Effector memory CD8-positive, alpha-beta T cell (primary cell): ENCODE results near the gene MSI2.

Source experiments
- ATAC-seq: fragments of 150-1000 bp; cut with Tn5 transposase; replicated peaks from 2 replicates; pipeline ENCODE4 v1.10.0; 2021; ENCODE audit warnings: mild to moderate bottlenecking, moderate library complexity
- DNase-seq, 3 experiments: peaks; one replicate each; pipeline ENCODE4 v3.0.0; 2021
- H3K27ac Mint-ChIP-seq, 2 donors: one replicate each; pipeline ENCODE4 v1.8.0; 2022; ENCODE audit warnings: mild to moderate bottlenecking in 2 of 2, mixed read lengths in 2 of 2, moderate library complexity in 2 of 2
- H3K27me3 Mint-ChIP-seq, 2 donors: one replicate each; pipeline ENCODE4 v1.8.0; 2022; ENCODE audit warnings: mixed read lengths in 2 of 2
- H3K36me3 Mint-ChIP-seq: one replicate; pipeline ENCODE4 v1.8.0; 2022; ENCODE audit warnings: mild to moderate bottlenecking, moderate library complexity, mixed read lengths; ENCODE audit not compliant: insufficient read depth
- H3K4me1 Mint-ChIP-seq, 2 donors: one replicate each; pipeline ENCODE4 v1.8.0; 2022; ENCODE audit warnings: low read depth in 2 of 2, mixed read lengths in 2 of 2
- H3K4me3 Mint-ChIP-seq, 2 donors: one replicate each; pipeline ENCODE4 v1.8.0; 2022; ENCODE audit warnings: mild to moderate bottlenecking in 2 of 2, mixed read lengths in 2 of 2, moderate library complexity in 2 of 2
- H3K9me3 Mint-ChIP-seq, 2 donors: one replicate each; pipeline ENCODE4 v1.8.0; 2022; ENCODE audit warnings: mixed read lengths in 2 of 2

The MSI2 gene

GRCh38 chr17:57699751-57700219 is 443.5 kb downstream of the MSI2 start:
- ATAC-seq, result no peak
- Mint-ChIP-seq H3K4me3 (no peak overlapping the region), H3K4me1 (peaks cover 3 to 8% of the 10 kb centered on the region in 2 donors), H3K27ac (peak overlapping the region in 1 of 2 donors; percentile 33), H3K9me3 (no peaks in the 10 kb centered on the region), H3K36me3 (peaks cover 5% of the 10 kb centered on the region), H3K27me3 (no peaks in the 10 kb centered on the region)
- DNase-seq, result no peak

- DNase-seq (no peak), ATAC-seq (no peak)
- Mint-ChIP-seq H3K27ac (peak overlapping the region in 1 of 2 donors; percentile 33), H3K36me3 (peaks cover 5% of the 10 kb centered on the region), H3K9me3 (no peaks in the 10 kb centered on the region), H3K4me3 (no peak overlapping the region), H3K4me1 (peaks cover 5% of the 10 kb centered on the region in 2 donors), H3K27me3 (no peaks in the 10 kb centered on the region)
Observed at GRCh38 chr17:57701124-57701523, 444.8 kb downstream of the MSI2 start.

- peaks cover 8 to 9% of the 10 kb centered on the region in 2 donors for H3K4me1 Mint-ChIP-seq
- ATAC-seq (no peak), DNase-seq (no peak)
- H3K27me3 Mint-ChIP-seq, result no peaks in the 10 kb centered on the region
- H3K9me3 Mint-ChIP-seq, result no peaks in the 10 kb centered on the region
- no peak overlapping the region for H3K4me3 Mint-ChIP-seq
- H3K27ac Mint-ChIP-seq, result no peak overlapping the region
- H3K36me3 Mint-ChIP-seq, result peaks cover 5% of the 10 kb centered on the region
Observed at GRCh38 chr17:57703273-57703672, 446.9 kb downstream of the MSI2 start.

DNA sequence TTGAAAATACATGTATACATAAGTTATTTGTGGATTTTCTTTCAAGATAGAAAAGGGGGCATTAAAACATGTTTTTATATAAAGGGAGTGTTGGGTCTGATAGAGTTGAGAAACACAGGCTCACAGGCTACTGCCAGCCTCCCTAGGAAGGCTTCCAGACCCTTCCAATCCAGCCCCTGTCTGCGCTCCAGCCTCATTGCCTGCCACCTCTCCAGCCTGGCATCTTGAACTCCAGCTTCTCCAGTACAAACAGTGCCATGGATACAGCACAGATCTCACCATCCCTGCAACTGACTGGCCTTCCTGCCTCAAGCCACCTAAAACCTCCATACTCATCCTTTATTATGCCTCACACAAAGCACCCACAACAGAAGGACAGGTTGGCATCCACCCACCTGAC is 448.1 kb downstream of the MSI2 start:
- DNase-seq (no peak), ATAC-seq (no peak)
- H3K4me3 Mint-ChIP-seq, result no peak overlapping the region
- no peaks in the 10 kb centered on the region for H3K9me3 Mint-ChIP-seq
- H3K27ac Mint-ChIP-seq, result no peak overlapping the region
- H3K27me3 Mint-ChIP-seq, result no peaks in the 10 kb centered on the region
- H3K36me3 Mint-ChIP-seq, result peaks cover 5% of the 10 kb centered on the region
- peaks cover 8 to 11% of the 10 kb centered on the region in 2 donors for H3K4me1 Mint-ChIP-seq

- Mint-ChIP-seq H3K27me3 (no peaks in the 10 kb centered on the region), H3K36me3 (no peaks in the 10 kb centered on the region), H3K27ac (peak overlapping the region; percentile 18 to 52), H3K4me3 (no peak overlapping the region), H3K4me1 (peaks cover 8 to 9% of the 10 kb centered on the region in 2 donors), H3K9me3 (no peaks in the 10 kb centered on the region)
- no peak for ATAC-seq
- DNase-seq, result no peak
Observed at GRCh38 chr17:57705921-57706695, 449.8 kb downstream of the MSI2 start.

DNA sequence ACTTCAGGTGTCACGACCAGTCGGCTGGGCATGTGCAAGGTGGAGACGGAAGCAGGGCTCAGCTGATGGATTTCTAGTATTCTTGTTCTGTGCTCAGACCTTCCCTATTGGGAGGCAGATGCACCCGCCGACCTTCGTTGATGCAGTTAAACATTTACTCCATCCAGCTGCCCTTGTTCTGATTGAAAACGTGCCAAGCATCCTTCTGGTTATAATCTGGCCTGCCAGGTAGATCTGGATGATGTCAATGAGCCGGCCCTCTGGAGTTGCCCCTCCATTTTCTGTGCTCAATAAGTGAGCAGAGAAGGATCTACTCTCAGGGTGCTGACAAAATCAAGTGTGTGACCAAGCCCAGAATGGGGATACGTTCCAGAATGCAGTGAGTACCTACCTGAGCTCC is 450.4 kb downstream of the MSI2 start:
- H3K9me3 Mint-ChIP-seq, result no peaks in the 10 kb centered on the region
- H3K4me1 Mint-ChIP-seq, result peaks cover 8 to 9% of the 10 kb centered on the region in 2 donors
- H3K27ac Mint-ChIP-seq, result peak overlapping the region; percentile 18 to 52
- H3K27me3 Mint-ChIP-seq, result peaks cover 4 to 5% of the 10 kb centered on the region in 2 donors
- ATAC-seq (no peak), DNase-seq (no peak)
- H3K36me3 Mint-ChIP-seq, result no peaks in the 10 kb centered on the region
- H3K4me3 Mint-ChIP-seq, result no peak overlapping the region

- H3K4me3 Mint-ChIP-seq, result no peak overlapping the region
- H3K9me3 Mint-ChIP-seq, result no peaks in the 10 kb centered on the region
- no peak for ATAC-seq
- peaks cover 8% of the 10 kb centered on the region in 2 donors for H3K27me3 Mint-ChIP-seq
- no peak for DNase-seq
- no peak overlapping the region for H3K27ac Mint-ChIP-seq
- H3K36me3 Mint-ChIP-seq, result no peaks in the 10 kb centered on the region
- peaks cover 8 to 9% of the 10 kb centered on the region in 2 donors for H3K4me1 Mint-ChIP-seq
Observed at GRCh38 chr17:57707892-57708291, 451.6 kb downstream of the MSI2 start.

GRCh38 chr17:57708410-57708809 is 452.1 kb downstream of the MSI2 start:
- no peaks in the 10 kb centered on the region for H3K36me3 Mint-ChIP-seq
- H3K9me3 Mint-ChIP-seq, result no peaks in the 10 kb centered on the region
- ATAC-seq, result no peak
- DNase-seq, result no peak
- no peak overlapping the region for H3K4me3 Mint-ChIP-seq
- peaks cover 8 to 9% of the 10 kb centered on the region in 2 donors for H3K4me1 Mint-ChIP-seq
- peaks cover 12 to 13% of the 10 kb centered on the region in 2 donors for H3K27me3 Mint-ChIP-seq
- no peak overlapping the region for H3K27ac Mint-ChIP-seq

- peaks cover 43 to 54% of the 10 kb centered on the region in 2 donors for H3K27me3 Mint-ChIP-seq
- no peak overlapping the region for H3K4me3 Mint-ChIP-seq
- H3K36me3 Mint-ChIP-seq, result no peaks in the 10 kb centered on the region
- H3K4me1 Mint-ChIP-seq, result peaks cover 0 to 3% of the 10 kb centered on the region in 2 donors
- ATAC-seq (no peak), DNase-seq (no peak)
- no peaks in the 10 kb centered on the region for H3K9me3 Mint-ChIP-seq
- no peak overlapping the region for H3K27ac Mint-ChIP-seq
Observed at GRCh38 chr17:57713140-57713539, 456.8 kb downstream of the MSI2 start.

- Mint-ChIP-seq H3K4me1 (no peaks in the 10 kb centered on the region), H3K27me3 (peaks cover 43 to 54% of the 10 kb centered on the region in 2 donors), H3K4me3 (no peak overlapping the region), H3K9me3 (no peaks in the 10 kb centered on the region), H3K36me3 (no peaks in the 10 kb centered on the region), H3K27ac (no peak overlapping the region)
- ATAC-seq (no peak), DNase-seq (no peak)
Observed at GRCh38 chr17:57714665-57715180, 458.4 kb downstream of the MSI2 start.

GRCh38 chr17:57715981-57716380 is 459.7 kb downstream of the MSI2 start:
- no peak for ATAC-seq
- peaks cover 43 to 54% of the 10 kb centered on the region in 2 donors for H3K27me3 Mint-ChIP-seq
- no peak overlapping the region for H3K27ac Mint-ChIP-seq
- H3K4me1 Mint-ChIP-seq, result no peaks in the 10 kb centered on the region
- H3K4me3 Mint-ChIP-seq, result no peak overlapping the region
- H3K36me3 Mint-ChIP-seq, result no peaks in the 10 kb centered on the region
- H3K9me3 Mint-ChIP-seq, result no peaks in the 10 kb centered on the region
- no peak for DNase-seq

GRCh38 chr17:57718878-57719277 is 462.6 kb downstream of the MSI2 start:
- no peak overlapping the region for H3K4me3 Mint-ChIP-seq
- no peak overlapping the region for H3K27ac Mint-ChIP-seq
- H3K4me1 Mint-ChIP-seq, result peaks cover 0 to 7% of the 10 kb centered on the region in 2 donors
- ATAC-seq (no peak), DNase-seq (no peak)
- no peaks in the 10 kb centered on the region for H3K36me3 Mint-ChIP-seq
- H3K9me3 Mint-ChIP-seq, result no peaks in the 10 kb centered on the region
- H3K27me3 Mint-ChIP-seq, result peaks cover 25 to 45% of the 10 kb centered on the region in 2 donors

- Mint-ChIP-seq H3K27ac (no peak overlapping the region), H3K36me3 (no peaks in the 10 kb centered on the region), H3K27me3 (peaks cover 14 to 38% of the 10 kb centered on the region in 2 donors), H3K4me3 (no peak overlapping the region), H3K4me1 (peaks cover 0 to 7% of the 10 kb centered on the region in 2 donors), H3K9me3 (no peaks in the 10 kb centered on the region)
- no peak for DNase-seq
- ATAC-seq, result no peak
Observed at GRCh38 chr17:57720386-57721035, 464.2 kb downstream of the MSI2 start.
